GM23338 (cell line): Measurements from ENCODE around the gene RXRG. TPM values are rescaled to one million over a fixed set of nuclear protein-coding genes. Genes with fewer than 3 reads are reported as not detected.

Experiments used
- ATAC-seq: fragments of 200-7000 bp; cut with Tn5 transposase; 3 replicates; pipeline ENCODE4 v1.9.1; 2020
- DNase-seq: peaks from one replicate; pipeline ENCODE4 v3.0.0-alpha.2; 2015; ENCODE audit warnings: low spot score
- H2AFZ ChIP-seq: fragments of 200-600 bp; sonication (generic); 2 replicates; pipeline ENCODE4 v1.8.0; 2016; ENCODE audit warnings: antibody characterized with exemption, mild to moderate bottlenecking, moderate library complexity
- H3F3A ChIP-seq: fragments of 200-600 bp; sonication (generic); replicated peaks from 2 replicates; pipeline ENCODE4 v1.8.0; 2017; ENCODE audit warnings: antibody characterized with exemption, mixed run types, low read depth
- H3K27ac ChIP-seq: fragments of 200-600 bp; sonication (generic); 2 replicates; pipeline ENCODE4 v1.6.1; 2016; ENCODE audit warnings: low read depth
- H3K27me3 ChIP-seq: fragments of 200-600 bp; sonication (generic); 2 replicates; pipeline ENCODE4 v1.8.0; 2016; ENCODE audit warnings: mild to moderate bottlenecking, mixed run types, moderate library complexity; ENCODE audit not compliant: insufficient read depth
- H3K36me3 ChIP-seq: fragments of 200-600 bp; sonication (generic); 2 replicates; pipeline ENCODE4 v1.8.0; 2016; ENCODE audit warnings: mild to moderate bottlenecking; ENCODE audit not compliant: insufficient read depth
- H3K4me1 ChIP-seq: fragments of 200-600 bp; sonication (generic); 2 replicates; pipeline ENCODE4 v1.8.0; 2016; ENCODE audit warnings: mild to moderate bottlenecking, moderate library complexity; ENCODE audit not compliant: insufficient read depth
- H3K4me2 ChIP-seq: fragments of 200-600 bp; sonication (generic); 2 replicates; pipeline ENCODE4 v1.7.1; 2017; ENCODE audit warnings: mixed run types
- H3K4me3 ChIP-seq: fragments of 200-600 bp; sonication (generic); 2 replicates; pipeline ENCODE4 v1.6.1; 2016; ENCODE audit warnings: mixed run types
- H3K79me2 ChIP-seq: fragments of 200-600 bp; sonication (generic); replicated peaks from 2 replicates; pipeline ENCODE4 v1.8.0; 2017; ENCODE audit warnings: mild to moderate bottlenecking; ENCODE audit not compliant: insufficient read depth
- H3K9me2 ChIP-seq: fragments of 200-600 bp; sonication (generic); 2 replicates; pipeline ENCODE4 v1.8.0; 2017; ENCODE audit not compliant: insufficient read depth
- H4K20me1 ChIP-seq: fragments of 200-600 bp; sonication (generic); replicated peaks from 2 replicates; pipeline ENCODE4 v1.8.0; 2017; ENCODE audit warnings: mild to moderate bottlenecking; ENCODE audit not compliant: insufficient read depth
- H3K27ac Mint-ChIP-seq: 2 replicates; pipeline ENCODE4 v1.8.0; 2020; ENCODE audit warnings: inconsistent platforms, mild to moderate bottlenecking, moderate library complexity, mixed read lengths
- H3K27me3 Mint-ChIP-seq: 3 replicates; pipeline ENCODE4 v1.8.0; 2022; ENCODE audit warnings: low read depth, mild to moderate bottlenecking, moderate library complexity, mixed read lengths, inconsistent platforms; ENCODE audit not compliant: insufficient read depth, poor library complexity
- H3K36me3 Mint-ChIP-seq: 3 replicates; pipeline ENCODE4 v1.8.0; 2021; ENCODE audit warnings: low read depth, mild to moderate bottlenecking, inconsistent platforms, moderate library complexity, mixed read lengths
- H3K4me1 Mint-ChIP-seq: 3 replicates; pipeline ENCODE4 v1.8.0; 2020; ENCODE audit warnings: mild to moderate bottlenecking, inconsistent platforms, mixed read lengths
- H3K4me3 Mint-ChIP-seq: 3 replicates; pipeline ENCODE4 v1.8.0; 2021; ENCODE audit warnings: moderate library complexity, mild to moderate bottlenecking, inconsistent platforms, mixed read lengths
- H3K9me3 Mint-ChIP-seq: 3 replicates; pipeline ENCODE4 v1.8.0; 2020; ENCODE audit warnings: moderate library complexity, mild to moderate bottlenecking, inconsistent platforms, mixed read lengths
- CREB1 ChIP-seq: fragments of 250-450 bp; sonication (Bioruptor Pico); IDR thresholded peaks from 2 replicates; pipeline ENCODE4 v1.5.0; 2020; ENCODE audit warnings: low read depth, mild to moderate bottlenecking, moderate library complexity
- EZH2 ChIP-seq: fragments of 200-600 bp; sonication (generic); IDR thresholded peaks from one replicate; pipeline ENCODE4 v1.8.0; 2017; ENCODE audit warnings: antibody characterized with exemption, mild to moderate bottlenecking, low read depth; ENCODE audit not compliant: unreplicated experiment
- EZH2phosphoT487 ChIP-seq: fragments of 200-600 bp; sonication (generic); IDR thresholded peaks from one replicate; pipeline ENCODE4 v1.8.1; 2018; ENCODE audit warnings: antibody characterized with exemption; ENCODE audit not compliant: unreplicated experiment
- JUNB ChIP-seq: IDR thresholded peaks from one replicate; pipeline ENCODE4 v1.6.1; 2016; ENCODE audit warnings: antibody characterized with exemption; ENCODE audit not compliant: unreplicated experiment
- NANOG ChIP-seq: IDR thresholded peaks from 2 replicates; pipeline ENCODE4 v1.6.1; 2016; ENCODE audit warnings: antibody characterized with exemption, borderline replicate concordance
- POLR2AphosphoS5 ChIP-seq: IDR thresholded peaks from 2 replicates; pipeline ENCODE4 v1.6.1; 2016; ENCODE audit warnings: antibody characterized with exemption, low read depth
- STAT1 ChIP-seq: IDR thresholded peaks from one replicate; pipeline ENCODE4 v1.6.1; 2016; ENCODE audit warnings: antibody characterized with exemption; ENCODE audit not compliant: unreplicated experiment
- ZNF114 ChIP-seq: fragments of 250-450 bp; sonication (Bioruptor Pico); IDR thresholded peaks from 2 replicates; pipeline ENCODE4 v1.5.0; 2020; ENCODE audit warnings: mild to moderate bottlenecking, moderate library complexity
- ZNF331 ChIP-seq: fragments of 250-450 bp; sonication (Bioruptor Pico); IDR thresholded peaks from 2 replicates; pipeline ENCODE4 v1.5.0; 2020; ENCODE audit warnings: low read depth, mild to moderate bottlenecking, moderate library complexity
- polyA plus RNA-seq: library from polyadenylated mRNA; unstranded; fragments of >200 nt; fragmentation: Nextera tagmentation; extraction: Ambion mirVana; gene quantifications from 2 replicates; pipeline ENCODE4 v1.2.1, GENCODE V29; 2016
- total RNA-seq: library from RNA; depleted of rRNA; stranded (reverse); fragments of >200 nt; shearing (Covaris generic); gene quantifications from 2 replicates; pipeline ENCODE4 v1.2.3, GENCODE V29; 2014
- TF ChIP-seq, protein P1 (sequence below): IDR thresholded peaks from one replicate; pipeline ENCODE4 v1.6.1; 2018; ENCODE audit warnings: antibody characterized with exemption; ENCODE audit not compliant: unreplicated experiment
- TF ChIP-seq, protein P2 (sequence below): IDR thresholded peaks from 2 replicates; pipeline ENCODE4 v1.6.1; 2016; ENCODE audit warnings: antibody characterized with exemption
- TF ChIP-seq, protein P3 (sequence below), 2 experiments: fragments of 200-600 bp in 1 of 2; sonication (generic) in 1 of 2; conservative IDR thresholded peaks; 2 replicates each; pipeline versions ENCODE4 v1.5.1 to v1.6.1; 2016 to 2017; ENCODE audit warnings: antibody characterized with exemption in 2 of 2, low read depth in 2 of 2, mild to moderate bottlenecking in 2 of 2, moderate library complexity in 1 of 2
- TF ChIP-seq, protein P4 (sequence below): fragments of 250-450 bp; sonication (Bioruptor Pico); IDR thresholded peaks from 2 replicates; pipeline ENCODE4 v1.5.0; 2020; ENCODE audit warnings: mild to moderate bottlenecking, moderate library complexity

Gene RXRG
- total and polyA plus RNA-seq, 2 experiments from 2014 or later, result not detected

DNA sequence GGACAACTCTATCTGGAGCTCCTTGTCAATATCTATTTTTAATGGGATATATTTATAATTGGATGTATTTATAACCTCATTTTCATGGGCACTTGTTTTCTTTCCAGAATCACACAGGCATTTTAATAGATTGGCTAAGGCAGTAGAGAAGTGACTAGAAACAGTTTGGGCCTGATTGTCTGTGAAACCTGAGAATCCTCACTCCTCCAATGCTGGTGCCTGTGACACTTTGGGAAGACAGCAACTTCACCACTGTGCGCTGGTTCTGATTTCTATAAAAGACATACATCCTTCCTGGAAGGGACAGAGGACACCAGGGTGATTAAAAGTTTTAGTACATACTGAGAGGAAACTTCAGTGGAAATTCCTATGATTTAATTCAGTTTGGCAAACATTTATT is 39.6 kb upstream of the RXRG start:
- H3K4me3 ChIP-seq, result no peak overlapping the region
- DNase-seq, result no peak

More for the DNA sequence above, 39.6 kb upstream of the RXRG start:
- Mint-ChIP-seq H3K27ac (no peak overlapping the region), H3K27me3 (no peaks in the 10 kb centered on the region), H3K9me3 (no peaks in the 10 kb centered on the region), H3K36me3 (no peaks in the 10 kb centered on the region), H3K4me1 (peaks cover 6% of the 10 kb centered on the region; the same call in 1 of the 3 replicates), H3K4me3 (no peak overlapping the region)
- no peaks in the 10 kb centered on the region for H3K4me1 ChIP-seq
- TF ChIP-seq ZNF331 (CRISPR knock-in tag) (no peak), POLR2AphosphoS5 (no peak), ZNF114 (CRISPR knock-in tag) (no peak), JUNB (no peak), NANOG (no peak), EZH2phosphoT487 (no peak), STAT1 (no peak), CREB1 (CRISPR knock-in tag) (no peak), EZH2 (no peak)
- TF ChIP-seq, protein P1, sequence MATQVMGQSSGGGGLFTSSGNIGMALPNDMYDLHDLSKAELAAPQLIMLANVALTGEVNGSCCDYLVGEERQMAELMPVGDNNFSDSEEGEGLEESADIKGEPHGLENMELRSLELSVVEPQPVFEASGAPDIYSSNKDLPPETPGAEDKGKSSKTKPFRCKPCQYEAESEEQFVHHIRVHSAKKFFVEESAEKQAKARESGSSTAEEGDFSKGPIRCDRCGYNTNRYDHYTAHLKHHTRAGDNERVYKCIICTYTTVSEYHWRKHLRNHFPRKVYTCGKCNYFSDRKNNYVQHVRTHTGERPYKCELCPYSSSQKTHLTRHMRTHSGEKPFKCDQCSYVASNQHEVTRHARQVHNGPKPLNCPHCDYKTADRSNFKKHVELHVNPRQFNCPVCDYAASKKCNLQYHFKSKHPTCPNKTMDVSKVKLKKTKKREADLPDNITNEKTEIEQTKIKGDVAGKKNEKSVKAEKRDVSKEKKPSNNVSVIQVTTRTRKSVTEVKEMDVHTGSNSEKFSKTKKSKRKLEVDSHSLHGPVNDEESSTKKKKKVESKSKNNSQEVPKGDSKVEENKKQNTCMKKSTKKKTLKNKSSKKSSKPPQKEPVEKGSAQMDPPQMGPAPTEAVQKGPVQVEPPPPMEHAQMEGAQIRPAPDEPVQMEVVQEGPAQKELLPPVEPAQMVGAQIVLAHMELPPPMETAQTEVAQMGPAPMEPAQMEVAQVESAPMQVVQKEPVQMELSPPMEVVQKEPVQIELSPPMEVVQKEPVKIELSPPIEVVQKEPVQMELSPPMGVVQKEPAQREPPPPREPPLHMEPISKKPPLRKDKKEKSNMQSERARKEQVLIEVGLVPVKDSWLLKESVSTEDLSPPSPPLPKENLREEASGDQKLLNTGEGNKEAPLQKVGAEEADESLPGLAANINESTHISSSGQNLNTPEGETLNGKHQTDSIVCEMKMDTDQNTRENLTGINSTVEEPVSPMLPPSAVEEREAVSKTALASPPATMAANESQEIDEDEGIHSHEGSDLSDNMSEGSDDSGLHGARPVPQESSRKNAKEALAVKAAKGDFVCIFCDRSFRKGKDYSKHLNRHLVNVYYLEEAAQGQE, result no peak
- TF ChIP-seq, protein P2, sequence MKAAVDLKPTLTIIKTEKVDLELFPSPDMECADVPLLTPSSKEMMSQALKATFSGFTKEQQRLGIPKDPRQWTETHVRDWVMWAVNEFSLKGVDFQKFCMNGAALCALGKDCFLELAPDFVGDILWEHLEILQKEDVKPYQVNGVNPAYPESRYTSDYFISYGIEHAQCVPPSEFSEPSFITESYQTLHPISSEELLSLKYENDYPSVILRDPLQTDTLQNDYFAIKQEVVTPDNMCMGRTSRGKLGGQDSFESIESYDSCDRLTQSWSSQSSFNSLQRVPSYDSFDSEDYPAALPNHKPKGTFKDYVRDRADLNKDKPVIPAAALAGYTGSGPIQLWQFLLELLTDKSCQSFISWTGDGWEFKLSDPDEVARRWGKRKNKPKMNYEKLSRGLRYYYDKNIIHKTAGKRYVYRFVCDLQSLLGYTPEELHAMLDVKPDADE, result no peak
- TF ChIP-seq, protein P3, sequence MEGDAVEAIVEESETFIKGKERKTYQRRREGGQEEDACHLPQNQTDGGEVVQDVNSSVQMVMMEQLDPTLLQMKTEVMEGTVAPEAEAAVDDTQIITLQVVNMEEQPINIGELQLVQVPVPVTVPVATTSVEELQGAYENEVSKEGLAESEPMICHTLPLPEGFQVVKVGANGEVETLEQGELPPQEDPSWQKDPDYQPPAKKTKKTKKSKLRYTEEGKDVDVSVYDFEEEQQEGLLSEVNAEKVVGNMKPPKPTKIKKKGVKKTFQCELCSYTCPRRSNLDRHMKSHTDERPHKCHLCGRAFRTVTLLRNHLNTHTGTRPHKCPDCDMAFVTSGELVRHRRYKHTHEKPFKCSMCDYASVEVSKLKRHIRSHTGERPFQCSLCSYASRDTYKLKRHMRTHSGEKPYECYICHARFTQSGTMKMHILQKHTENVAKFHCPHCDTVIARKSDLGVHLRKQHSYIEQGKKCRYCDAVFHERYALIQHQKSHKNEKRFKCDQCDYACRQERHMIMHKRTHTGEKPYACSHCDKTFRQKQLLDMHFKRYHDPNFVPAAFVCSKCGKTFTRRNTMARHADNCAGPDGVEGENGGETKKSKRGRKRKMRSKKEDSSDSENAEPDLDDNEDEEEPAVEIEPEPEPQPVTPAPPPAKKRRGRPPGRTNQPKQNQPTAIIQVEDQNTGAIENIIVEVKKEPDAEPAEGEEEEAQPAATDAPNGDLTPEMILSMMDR (conservative IDR thresholded peaks at IDR 0.05; ENCODE audit: low read depth in 2 of 2), result no peak
- TF ChIP-seq, protein P4, sequence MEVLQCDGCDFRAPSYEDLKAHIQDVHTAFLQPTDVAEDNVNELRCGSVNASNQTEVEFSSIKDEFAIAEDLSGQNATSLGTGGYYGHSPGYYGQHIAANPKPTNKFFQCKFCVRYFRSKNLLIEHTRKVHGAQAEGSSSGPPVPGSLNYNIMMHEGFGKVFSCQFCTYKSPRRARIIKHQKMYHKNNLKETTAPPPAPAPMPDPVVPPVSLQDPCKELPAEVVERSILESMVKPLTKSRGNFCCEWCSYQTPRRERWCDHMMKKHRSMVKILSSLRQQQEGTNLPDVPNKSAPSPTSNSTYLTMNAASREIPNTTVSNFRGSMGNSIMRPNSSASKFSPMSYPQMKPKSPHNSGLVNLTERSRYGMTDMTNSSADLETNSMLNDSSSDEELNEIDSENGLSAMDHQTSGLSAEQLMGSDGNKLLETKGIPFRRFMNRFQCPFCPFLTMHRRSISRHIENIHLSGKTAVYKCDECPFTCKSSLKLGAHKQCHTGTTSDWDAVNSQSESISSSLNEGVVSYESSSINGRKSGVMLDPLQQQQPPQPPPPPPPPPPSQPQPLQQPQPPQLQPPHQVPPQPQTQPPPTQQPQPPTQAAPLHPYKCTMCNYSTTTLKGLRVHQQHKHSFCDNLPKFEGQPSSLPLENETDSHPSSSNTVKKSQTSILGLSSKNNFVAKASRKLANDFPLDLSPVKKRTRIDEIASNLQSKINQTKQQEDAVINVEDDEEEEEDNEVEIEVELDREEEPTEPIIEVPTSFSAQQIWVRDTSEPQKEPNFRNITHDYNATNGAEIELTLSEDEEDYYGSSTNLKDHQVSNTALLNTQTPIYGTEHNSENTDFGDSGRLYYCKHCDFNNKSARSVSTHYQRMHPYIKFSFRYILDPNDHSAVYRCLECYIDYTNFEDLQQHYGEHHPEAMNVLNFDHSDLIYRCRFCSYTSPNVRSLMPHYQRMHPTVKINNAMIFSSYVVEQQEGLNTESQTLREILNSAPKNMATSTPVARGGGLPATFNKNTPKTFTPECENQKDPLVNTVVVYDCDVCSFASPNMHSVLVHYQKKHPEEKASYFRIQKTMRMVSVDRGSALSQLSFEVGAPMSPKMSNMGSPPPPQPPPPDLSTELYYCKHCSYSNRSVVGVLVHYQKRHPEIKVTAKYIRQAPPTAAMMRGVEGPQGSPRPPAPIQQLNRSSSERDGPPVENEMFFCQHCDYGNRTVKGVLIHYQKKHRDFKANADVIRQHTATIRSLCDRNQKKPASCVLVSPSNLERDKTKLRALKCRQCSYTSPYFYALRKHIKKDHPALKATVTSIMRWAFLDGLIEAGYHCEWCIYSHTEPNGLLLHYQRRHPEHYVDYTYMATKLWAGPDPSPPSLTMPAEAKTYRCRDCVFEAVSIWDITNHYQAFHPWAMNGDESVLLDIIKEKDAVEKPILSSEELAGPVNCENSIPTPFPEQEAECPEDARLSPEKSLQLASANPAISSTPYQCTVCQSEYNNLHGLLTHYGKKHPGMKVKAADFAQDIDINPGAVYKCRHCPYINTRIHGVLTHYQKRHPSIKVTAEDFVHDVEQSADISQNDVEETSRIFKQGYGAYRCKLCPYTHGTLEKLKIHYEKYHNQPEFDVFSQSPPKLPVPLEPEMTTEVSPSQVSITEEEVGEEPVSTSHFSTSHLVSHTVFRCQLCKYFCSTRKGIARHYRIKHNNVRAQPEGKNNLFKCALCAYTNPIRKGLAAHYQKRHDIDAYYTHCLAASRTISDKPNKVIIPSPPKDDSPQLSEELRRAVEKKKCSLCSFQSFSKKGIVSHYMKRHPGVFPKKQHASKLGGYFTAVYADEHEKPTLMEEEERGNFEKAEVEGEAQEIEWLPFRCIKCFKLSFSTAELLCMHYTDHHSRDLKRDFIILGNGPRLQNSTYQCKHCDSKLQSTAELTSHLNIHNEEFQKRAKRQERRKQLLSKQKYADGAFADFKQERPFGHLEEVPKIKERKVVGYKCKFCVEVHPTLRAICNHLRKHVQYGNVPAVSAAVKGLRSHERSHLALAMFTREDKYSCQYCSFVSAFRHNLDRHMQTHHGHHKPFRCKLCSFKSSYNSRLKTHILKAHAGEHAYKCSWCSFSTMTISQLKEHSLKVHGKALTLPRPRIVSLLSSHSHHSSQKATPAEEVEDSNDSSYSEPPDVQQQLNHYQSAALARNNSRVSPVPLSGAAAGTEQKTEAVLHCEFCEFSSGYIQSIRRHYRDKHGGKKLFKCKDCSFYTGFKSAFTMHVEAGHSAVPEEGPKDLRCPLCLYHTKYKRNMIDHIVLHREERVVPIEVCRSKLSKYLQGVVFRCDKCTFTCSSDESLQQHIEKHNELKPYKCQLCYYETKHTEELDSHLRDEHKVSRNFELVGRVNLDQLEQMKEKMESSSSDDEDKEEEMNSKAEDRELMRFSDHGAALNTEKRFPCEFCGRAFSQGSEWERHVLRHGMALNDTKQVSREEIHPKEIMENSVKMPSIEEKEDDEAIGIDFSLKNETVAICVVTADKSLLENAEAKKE, result no peak
- no peaks in the 10 kb centered on the region for H3K79me2 ChIP-seq
- H3K27ac ChIP-seq, result no peak overlapping the region
- ATAC-seq, result no peak
- H3K36me3 ChIP-seq, result no peaks in the 10 kb centered on the region
- H3K9me2 ChIP-seq, result no peaks in the 10 kb centered on the region
- H3K4me2 ChIP-seq, result no peak overlapping the region
- no peaks in the 10 kb centered on the region for H3K27me3 ChIP-seq
- no peaks in the 10 kb centered on the region for H3F3A ChIP-seq
- no peaks in the 10 kb centered on the region for H4K20me1 ChIP-seq
- no peak overlapping the region for H2AFZ ChIP-seq
